ENCODE data around the gene TMEM165.

The TMEM165 gene

GRCh38 chr4:55369968-55370367, 25.8 kb upstream of the TMEM165 start:
- DNase-seq = no peak

GRCh38 chr4:55372259-55372658, 23.5 kb upstream of the TMEM165 start:
- DNase-seq = no peak

GRCh38 chr4:55373461-55373860, 22.3 kb upstream of the TMEM165 start:
- no peak for DNase-seq

GRCh38 chr4:55376698-55377097, 19.1 kb upstream of the TMEM165 start:
- no peak for DNase-seq

GRCh38 chr4:55378617-55379467, 16.9 kb upstream of the TMEM165 start:
- no peak for DNase-seq

- DNase-seq = no peak
These were observed 15.2 kb upstream of the TMEM165 start for GRCh38 chr4:55380576-55380975.

GRCh38 chr4:55381502-55381901, 14.3 kb upstream of the TMEM165 start:
- DNase-seq = no peak

- DNase-seq = no peak
These were observed 13.2 kb upstream of the TMEM165 start for GRCh38 chr4:55382488-55383003.

- DNase-seq = no peak
These were observed 10.5 kb upstream of the TMEM165 start for GRCh38 chr4:55385201-55385649.

- DNase-seq = no peak
These were observed 9.7 kb upstream of the TMEM165 start for GRCh38 chr4:55386073-55386472.

- DNase-seq = no peak
These were observed 8.9 kb upstream of the TMEM165 start for GRCh38 chr4:55386840-55387239.

- DNase-seq = no peak
These were observed 2.1 kb upstream of the TMEM165 start for GRCh38 chr4:55393461-55394320.

- no peak for DNase-seq
These were observed 584 bp upstream of the TMEM165 start for GRCh38 chr4:55395218-55395528.

GRCh38 chr4:55396308-55397125, 760 bp downstream of the TMEM165 start:
- peak; percentile 47 for DNase-seq

- no peak for DNase-seq
These were observed 1.3 kb downstream of the TMEM165 start for GRCh38 chr4:55397126-55397436.

GRCh38 chr4:55397520-55398321, 2.0 kb downstream of the TMEM165 start:
- DNase-seq = no peak

GRCh38 chr4:55398461-55398860, 2.7 kb downstream of the TMEM165 start:
- DNase-seq = no peak

- no peak for DNase-seq
These were observed 3.2 kb downstream of the TMEM165 start for GRCh38 chr4:55398966-55399365.

GRCh38 chr4:55399581-55399980, 3.8 kb downstream of the TMEM165 start:
- no peak for DNase-seq

- no peak for DNase-seq
These were observed 9.3 kb downstream of the TMEM165 start for GRCh38 chr4:55405073-55405472.

- DNase-seq = no peak
These were observed 10.8 kb downstream of the TMEM165 start for GRCh38 chr4:55406545-55406944.

GRCh38 chr4:55407119-55407518, 11.4 kb downstream of the TMEM165 start:
- DNase-seq = no peak

All from activated CD4-positive, CD25-positive, alpha-beta regulatory T cell treated with anti-CD3 and anti-CD28 coated beads, Interleukin-2, amount 50 U/mL, for 72 hours (primary cell).